Cardiac muscle cell (in vitro differentiated cells and primary cell): ENCODE data around the gene BAX. TPM values are rescaled to one million over a fixed set of nuclear protein-coding genes. Genes with fewer than 3 reads are reported as not detected.
"Not testable (repeated sequence)": the region's sequence is repeated elsewhere in the genome, so short reads cannot be mapped to it uniquely, and the experiment has no call there.

Experiments used
- DNase-seq, 2 donors: peaks; one replicate each; pipeline versions ENCODE4 v3.0.0 to v3.0.0-alpha.2; 2010 to 2017; ENCODE audit warnings: low read depth in 1 of 2, low spot score in 1 of 2
- H3K27ac ChIP-seq: fragments of 200-600 bp; sonication (generic); 2 replicates; pipeline ENCODE4 v1.5.1; 2016
- H3K27me3 ChIP-seq: fragments of 200-600 bp; sonication (generic); 2 replicates; pipeline ENCODE4 v1.6.0; 2016; ENCODE audit warnings: control low read depth
- H3K36me3 ChIP-seq: fragments of 200-600 bp; sonication (generic); 2 replicates; pipeline ENCODE4 v1.5.1; 2016; ENCODE audit warnings: control low read depth
- H3K4me1 ChIP-seq: fragments of 200-600 bp; sonication (generic); 2 replicates; pipeline ENCODE4 v1.8.1; 2017; ENCODE audit warnings: low read depth, mild to moderate bottlenecking, mixed run types
- H3K4me3 ChIP-seq: fragments of 200-600 bp; sonication (generic); 2 replicates; pipeline ENCODE4 v1.5.1; 2016; ENCODE audit warnings: mild to moderate bottlenecking
- H3K9me3 ChIP-seq: fragments of 200-600 bp; sonication (generic); 2 replicates; pipeline ENCODE4 v1.5.1; 2017; ENCODE audit warnings: low read depth, mild to moderate bottlenecking, control low read depth
- CTCF ChIP-seq: IDR thresholded peaks from 2 replicates; pipeline ENCODE4 v1.5.1; 2012; ENCODE audit warnings: low read depth, mild to moderate bottlenecking, low read length
- polyA plus RNA-seq: library from polyadenylated mRNA; unstranded; fragments of >200 nt; fragmentation: Nextera tagmentation; extraction: Ambion mirVana; gene quantifications from 2 replicates; pipeline ENCODE4 v1.2.1, GENCODE V29; 2016
- total RNA-seq: library from RNA; depleted of rRNA; stranded (reverse); fragments of >200 nt; gene quantifications from 2 replicates; pipeline ENCODE4 v1.2.3, GENCODE V29; 2016

BAX gene
- 64.2 and 126 TPM in 2 replicates for total RNA-seq
- 68.7 and 95.2 TPM in 2 replicates for polyA plus RNA-seq

GRCh38 chr19:48954595-48955307 is at the start of gene BAX:
BAX (plus strand) TSS chr19:48954875; CDS start chr19:48954929, 54 bp downstream.
- TF ChIP-seq CTCF: no peak
- peak within 1 kb of the TSS; percentile 83 for H3K27ac ChIP-seq

GRCh38 chr19:48905664-48906063 is 49.0 kb upstream of the BAX start:
- H3K4me1 ChIP-seq: peaks cover 6% of the 10 kb centered on the region
- no peak for DNase-seq
- TF ChIP-seq CTCF: no peak
- peaks cover 19% of the 10 kb centered on the region for H3K36me3 ChIP-seq
- no peaks in the 10 kb centered on the region for H3K27me3 ChIP-seq
- H3K4me3 ChIP-seq: no peak overlapping the region
- H3K27ac ChIP-seq: no peak overlapping the region
- no peaks in the 10 kb centered on the region for H3K9me3 ChIP-seq

More at GRCh38 chr19:48954595-48955307, at the start of gene BAX:
- DNase-seq: peak; percentile 98 to 99
- Histone ChIP-seq H3K9me3 (no peaks in the 10 kb centered on the region), H3K4me3 (peak within 1 kb of the TSS; percentile 70), H3K36me3 (no peaks in the 10 kb centered on the region), H3K27me3 (no peaks in the 10 kb centered on the region), H3K4me1 (no peaks in the 10 kb centered on the region)

GRCh38 chr19:48906324-48906723 is 48.4 kb upstream of the BAX start:
- Histone ChIP-seq H3K27me3 (no peaks in the 10 kb centered on the region), H3K9me3 (no peaks in the 10 kb centered on the region), H3K4me1 (peaks cover 1% of the 10 kb centered on the region), H3K36me3 (peaks cover 24% of the 10 kb centered on the region), H3K4me3 (no peak overlapping the region), H3K27ac (no peak overlapping the region)
- DNase-seq: no peak
- no peak for TF ChIP-seq CTCF

GRCh38 chr19:48907671-48908070 is 47.0 kb upstream of the BAX start:
- peaks cover 28% of the 10 kb centered on the region for H3K36me3 ChIP-seq
- no peak for DNase-seq
- H3K4me1 ChIP-seq: no peaks in the 10 kb centered on the region
- H3K9me3 ChIP-seq: no peaks in the 10 kb centered on the region
- H3K27me3 ChIP-seq: no peaks in the 10 kb centered on the region
- H3K4me3 ChIP-seq: no peak overlapping the region
- TF ChIP-seq CTCF: no peak
- H3K27ac ChIP-seq: no peak overlapping the region

DNA sequence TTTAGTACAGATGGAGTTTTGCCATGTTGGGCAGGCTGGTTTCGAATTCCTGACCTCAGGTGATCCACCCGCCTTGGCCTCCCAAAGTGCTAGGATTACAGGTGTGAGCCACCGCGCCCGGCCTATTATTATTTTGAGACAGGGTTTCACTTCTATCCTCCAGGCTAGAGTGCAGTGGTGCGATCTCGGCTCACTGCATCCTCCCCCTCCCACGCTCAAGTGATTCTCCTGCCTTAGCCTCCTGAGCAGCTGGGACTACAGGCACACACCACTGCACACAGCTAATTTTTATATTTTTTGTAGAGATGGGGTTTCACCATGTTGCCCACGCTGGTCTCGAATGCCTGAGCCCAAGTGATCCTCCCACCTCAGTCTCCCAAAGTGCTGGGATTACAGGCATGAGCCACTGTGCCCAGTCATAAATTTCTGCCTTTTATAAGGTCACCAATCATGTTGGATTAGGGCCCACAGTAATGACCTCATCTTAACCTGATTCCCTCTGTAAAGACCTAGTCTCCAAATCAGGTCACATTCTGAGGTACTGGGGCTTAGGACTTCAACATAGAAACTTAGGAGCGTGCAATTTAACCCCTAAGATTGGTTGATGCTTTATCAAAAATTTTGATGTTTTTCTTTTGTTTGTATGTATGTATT is 45.1 kb upstream of the BAX start:
- H3K4me1 ChIP-seq, H3K27me3 ChIP-seq, H3K9me3 ChIP-seq, H3K27ac ChIP-seq, H3K4me3 ChIP-seq, DNase-seq: not testable (repeated sequence)
- H3K36me3 ChIP-seq: peaks cover 40% of the 10 kb centered on the region

GRCh38 chr19:48910803-48911202 is 43.9 kb upstream of the BAX start:
- Histone ChIP-seq H3K27me3 (no peaks in the 10 kb centered on the region), H3K9me3 (no peaks in the 10 kb centered on the region), H3K4me3 (no peak overlapping the region), H3K4me1 (no peaks in the 10 kb centered on the region), H3K36me3 (peaks cover 32% of the 10 kb centered on the region), H3K27ac (no peak overlapping the region)
- DNase-seq: no peak
- no peak for TF ChIP-seq CTCF
